CD8-positive, alpha-beta memory T cell (primary cell): ENCODE data around the gene TMEM63C. TPM values are rescaled to one million over a fixed set of nuclear protein-coding genes. Genes with fewer than 3 reads are reported as not detected.

Source experiments
- CTCF ChIA-PET: fragments of 350-600 bp; sonication (Branson Sonifier 250); formaldehyde crosslinking; loops from one replicate; lab custom pipeline; 2021; ENCODE audit warnings: antibody characterized with exemption; lab: Charles Lee
- POLR2A ChIA-PET: fragments of 350-600 bp; sonication (Branson Sonifier 250); formaldehyde crosslinking; loops from one replicate; lab custom pipeline; 2021; ENCODE audit warnings: antibody characterized with exemption; lab: Charles Lee
- DNase-seq, 5 donors: peaks; one replicate each; pipeline versions ENCODE4 v3.0.0 to v3.0.0-alpha.2; 2020 to 2022; ENCODE audit warnings: mixed read lengths in 1 of 5
- H3K27ac ChIP-seq: one replicate; pipeline ENCODE4 v1.7.0; 2013; ENCODE audit warnings: low read depth, mild to moderate bottlenecking, low read length, moderate library complexity
- H3K27me3 ChIP-seq: 2 replicates; pipeline ENCODE4 v1.7.0; 2013; ENCODE audit warnings: low read length, mild to moderate bottlenecking; ENCODE audit not compliant: insufficient read depth, poor library complexity, severe bottlenecking
- H3K36me3 ChIP-seq: 2 replicates; pipeline ENCODE4 v1.7.0; 2013; ENCODE audit warnings: mild to moderate bottlenecking, low read length, moderate library complexity; ENCODE audit not compliant: insufficient read depth
- H3K4me1 ChIP-seq: 2 replicates; pipeline ENCODE4 v1.7.0; 2013; ENCODE audit warnings: mild to moderate bottlenecking, low read length, moderate library complexity; ENCODE audit not compliant: insufficient read depth
- H3K4me3 ChIP-seq: 2 replicates; pipeline ENCODE4 v1.7.0; 2013; ENCODE audit warnings: mild to moderate bottlenecking, low read length
- H3K9me3 ChIP-seq: 2 replicates; pipeline ENCODE4 v1.7.0; 2013; ENCODE audit warnings: mild to moderate bottlenecking, low read length
- H3K27ac Mint-ChIP-seq, 8 donors: one replicate each; pipeline ENCODE4 v1.8.0; 2020 to 2021; ENCODE audit warnings: mixed read lengths in 8 of 8, mild to moderate bottlenecking in 6 of 8, inconsistent platforms in 3 of 8, moderate library complexity in 3 of 8
- H3K27me3 Mint-ChIP-seq, 2 donors: one replicate each; pipeline ENCODE4 v1.8.0; 2020 to 2021; ENCODE audit warnings: mixed read lengths in 2 of 2, mild to moderate bottlenecking in 1 of 2, moderate library complexity in 1 of 2
- H3K36me3 Mint-ChIP-seq, 3 donors: one replicate each; pipeline ENCODE4 v1.8.0; 2020 to 2021; ENCODE audit warnings: mixed read lengths in 3 of 3, inconsistent platforms in 1 of 3, mild to moderate bottlenecking in 1 of 3
- H3K4me1 Mint-ChIP-seq, 3 donors: one replicate each; pipeline ENCODE4 v1.8.0; 2020 to 2021; ENCODE audit warnings: mixed read lengths in 3 of 3, inconsistent platforms in 1 of 3, mild to moderate bottlenecking in 1 of 3
- H3K4me3 Mint-ChIP-seq, 7 donors: one replicate each; pipeline ENCODE4 v1.8.0; 2020 to 2021; ENCODE audit warnings: mixed read lengths in 7 of 7, mild to moderate bottlenecking in 6 of 7, moderate library complexity in 4 of 7, inconsistent platforms in 2 of 7
- H3K9me3 Mint-ChIP-seq, 5 donors: one replicate each; pipeline ENCODE4 v1.8.0; 2020 to 2022; ENCODE audit warnings: mixed read lengths in 5 of 5, mild to moderate bottlenecking in 3 of 5, moderate library complexity in 2 of 5, inconsistent platforms in 1 of 5
- polyA plus RNA-seq: library from polyadenylated mRNA; unstranded; fragments of 300-500 nt; fragmentation: Illumina TruSeq; gene quantifications from one replicate; pipeline ENCODE4 v1.2.3, GENCODE V29; 2021
- total RNA-seq, 2 experiments: library from RNA; stranded (reverse); gene quantifications; one replicate each; pipeline ENCODE4 v1.2.3, GENCODE V29; 2021

The TMEM63C gene
- total and polyA plus RNA-seq, 3 experiments from 2014 or later = 0.28 to 0.68 (median 0.64) TPM

- Histone ChIP-seq H3K4me1 (no peaks in the 10 kb centered on the region), H3K9me3 (no peaks in the 10 kb centered on the region), H3K27ac (no peak overlapping the region), H3K4me3 (no peak overlapping the region), H3K36me3 (no peaks in the 10 kb centered on the region), H3K27me3 (no peaks in the 10 kb centered on the region)
- DNase-seq = no peak
- Mint-ChIP-seq H3K27me3 (peaks cover 4 to 5% of the 10 kb centered on the region in 2 donors), H3K9me3 (no peaks in the 10 kb centered on the region), H3K27ac (no peak overlapping the region), H3K4me1 (peaks cover 0 to 6% (median 4%) of the 10 kb centered on the region in 3 donors), H3K4me3 (peak overlapping the region in 1 of 7 donors; percentile 70), H3K36me3 (no peaks in the 10 kb centered on the region)
- POLR2A ChIA-PET = no interaction called here
- CTCF ChIA-PET = no interaction called here
Measured at GRCh38 chr14:77222546-77223225, 41.1 kb downstream of the TMEM63C start.

DNA sequence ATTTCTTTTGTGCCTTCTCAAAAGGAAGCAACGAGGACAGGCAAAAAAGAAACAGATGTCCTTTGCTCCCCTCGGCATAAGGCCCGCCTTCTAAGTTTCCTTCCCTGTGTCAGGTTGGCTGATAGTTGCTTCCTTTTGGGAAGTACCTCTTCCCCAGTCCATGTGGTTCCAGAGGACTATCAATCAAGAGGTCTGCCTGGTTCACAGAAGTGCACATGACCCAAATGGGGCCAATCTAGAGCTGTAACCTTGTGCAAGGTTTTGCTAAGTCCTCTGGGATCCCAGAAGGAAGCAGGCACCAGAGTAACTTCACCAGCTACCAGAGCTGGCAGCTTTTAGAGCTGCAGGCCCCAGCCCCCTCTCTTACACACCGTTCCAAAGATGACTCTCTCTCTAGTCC, 42.6 kb downstream of the TMEM63C start:
- POLR2A ChIA-PET = no interaction called here
- Histone ChIP-seq H3K9me3 (no peaks in the 10 kb centered on the region), H3K4me3 (no peak overlapping the region), H3K36me3 (no peaks in the 10 kb centered on the region), H3K27me3 (no peaks in the 10 kb centered on the region), H3K27ac (no peak overlapping the region), H3K4me1 (no peaks in the 10 kb centered on the region)
- Mint-ChIP-seq H3K4me1 (peaks cover 0 to 6% (median 4%) of the 10 kb centered on the region in 3 donors), H3K9me3 (no peaks in the 10 kb centered on the region), H3K36me3 (no peaks in the 10 kb centered on the region), H3K27me3 (peaks cover 4 to 8% of the 10 kb centered on the region in 2 donors), H3K4me3 (no peak overlapping the region), H3K27ac (peak overlapping the region in 1 of 8 donors; percentile 70)
- CTCF ChIA-PET = no interaction called here
- no peak for DNase-seq

DNA sequence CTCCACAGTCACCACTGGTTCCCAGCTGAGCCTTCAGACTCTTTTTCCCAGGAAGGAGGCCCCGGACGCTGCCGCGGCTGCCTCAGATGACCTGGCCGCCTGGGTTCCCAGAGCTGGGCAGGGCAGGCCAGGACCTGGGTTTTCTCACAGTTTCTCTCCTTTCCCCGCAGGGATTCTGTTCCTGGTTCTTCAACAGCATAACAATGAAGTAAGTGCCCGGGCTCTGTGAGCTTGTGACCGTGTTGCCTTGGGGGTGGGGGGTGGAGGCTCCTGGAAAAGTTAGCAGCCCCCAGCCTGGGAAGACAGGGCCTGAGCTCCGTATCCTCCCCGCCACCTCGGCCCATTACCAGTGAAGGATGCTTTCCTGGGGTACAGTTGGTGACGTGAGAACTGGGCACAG, 43.7 kb downstream of the TMEM63C start:
- no peak for DNase-seq
- no peaks in the 10 kb centered on the region for H3K9me3 Mint-ChIP-seq
- POLR2A ChIA-PET = no interaction called here

GRCh38 chr14:77225892-77226557, 44.4 kb downstream of the TMEM63C start:
- Mint-ChIP-seq H3K4me3 (no peak overlapping the region), H3K4me1 (peaks cover 0 to 6% (median 4%) of the 10 kb centered on the region in 3 donors), H3K36me3 (no peaks in the 10 kb centered on the region), H3K27me3 (peaks cover 7 to 8% of the 10 kb centered on the region in 2 donors), H3K9me3 (no peaks in the 10 kb centered on the region), H3K27ac (no peak overlapping the region)
- no peak for DNase-seq
- ChIA-PET CTCF (no interaction called here), POLR2A (no interaction called here)
- H3K4me1 ChIP-seq = no peaks in the 10 kb centered on the region
- H3K9me3 ChIP-seq = no peaks in the 10 kb centered on the region
- no peaks in the 10 kb centered on the region for H3K36me3 ChIP-seq
- no peak overlapping the region for H3K27ac ChIP-seq
- no peak overlapping the region for H3K4me3 ChIP-seq
- H3K27me3 ChIP-seq = no peaks in the 10 kb centered on the region

More for the DNA sequence above, 43.7 kb downstream of the TMEM63C start:
- Mint-ChIP-seq H3K4me1 (peaks cover 0 to 6% (median 4%) of the 10 kb centered on the region in 3 donors), H3K4me3 (no peak overlapping the region), H3K27me3 (peaks cover 5 to 8% of the 10 kb centered on the region in 2 donors), H3K27ac (no peak overlapping the region), H3K36me3 (no peaks in the 10 kb centered on the region)
- Histone ChIP-seq H3K36me3 (no peaks in the 10 kb centered on the region), H3K27me3 (no peaks in the 10 kb centered on the region), H3K27ac (no peak overlapping the region), H3K9me3 (no peaks in the 10 kb centered on the region), H3K4me3 (no peak overlapping the region), H3K4me1 (no peaks in the 10 kb centered on the region)
- CTCF ChIA-PET = no interaction called here

DNA sequence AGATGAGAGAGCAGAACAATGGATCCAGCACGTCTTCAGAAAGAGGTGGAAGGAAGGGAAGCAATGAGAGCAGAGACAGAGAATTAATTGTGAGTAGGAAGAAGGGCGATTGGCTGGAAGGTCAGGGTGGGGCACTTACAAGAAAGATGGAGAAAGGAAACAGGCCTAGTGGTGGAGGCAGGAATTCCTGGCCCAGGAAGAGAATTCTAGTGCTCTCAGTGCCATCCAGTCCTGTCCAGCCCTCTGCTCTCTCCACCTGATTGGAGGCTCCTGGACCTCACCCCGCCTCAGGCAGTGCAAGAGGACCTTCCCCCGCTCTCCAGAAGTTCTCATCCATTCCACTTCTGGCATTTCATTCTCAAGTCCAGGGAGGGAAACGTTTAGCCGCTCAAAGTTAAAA, 46.5 kb downstream of the TMEM63C start:
- DNase-seq = no peak
- ChIA-PET POLR2A (no interaction called here), CTCF (no interaction called here)
- Histone ChIP-seq H3K27ac (no peak overlapping the region), H3K9me3 (no peaks in the 10 kb centered on the region), H3K36me3 (no peaks in the 10 kb centered on the region), H3K27me3 (no peaks in the 10 kb centered on the region), H3K4me1 (no peaks in the 10 kb centered on the region), H3K4me3 (no peak overlapping the region)
- H3K36me3 Mint-ChIP-seq = peaks cover 0 to 4% (median 0%) of the 10 kb centered on the region in 3 donors
- no peak overlapping the region for H3K27ac Mint-ChIP-seq
- H3K4me1 Mint-ChIP-seq = no peaks in the 10 kb centered on the region
- peaks cover 4 to 8% of the 10 kb centered on the region in 2 donors for H3K27me3 Mint-ChIP-seq
- H3K9me3 Mint-ChIP-seq = no peaks in the 10 kb centered on the region
- H3K4me3 Mint-ChIP-seq = no peak overlapping the region

GRCh38 chr14:77230914-77231313, 49.3 kb downstream of the TMEM63C start:
- H3K27me3 Mint-ChIP-seq = peaks cover 3 to 11% of the 10 kb centered on the region in 2 donors
- H3K9me3 Mint-ChIP-seq = no peaks in the 10 kb centered on the region
- CTCF ChIA-PET = no interaction called here
- DNase-seq = no peak
- H3K36me3 Mint-ChIP-seq = peaks cover 0 to 4% (median 0%) of the 10 kb centered on the region in 3 donors
- POLR2A ChIA-PET = no interaction called here
- no peaks in the 10 kb centered on the region for H3K9me3 ChIP-seq
- H3K4me1 Mint-ChIP-seq = no peaks in the 10 kb centered on the region
- no peak overlapping the region for H3K27ac ChIP-seq
- H3K4me1 ChIP-seq = no peaks in the 10 kb centered on the region
- H3K4me3 ChIP-seq = no peak overlapping the region
- no peak overlapping the region for H3K4me3 Mint-ChIP-seq
- no peaks in the 10 kb centered on the region for H3K27me3 ChIP-seq
- no peak overlapping the region for H3K27ac Mint-ChIP-seq
- no peaks in the 10 kb centered on the region for H3K36me3 ChIP-seq

DNA sequence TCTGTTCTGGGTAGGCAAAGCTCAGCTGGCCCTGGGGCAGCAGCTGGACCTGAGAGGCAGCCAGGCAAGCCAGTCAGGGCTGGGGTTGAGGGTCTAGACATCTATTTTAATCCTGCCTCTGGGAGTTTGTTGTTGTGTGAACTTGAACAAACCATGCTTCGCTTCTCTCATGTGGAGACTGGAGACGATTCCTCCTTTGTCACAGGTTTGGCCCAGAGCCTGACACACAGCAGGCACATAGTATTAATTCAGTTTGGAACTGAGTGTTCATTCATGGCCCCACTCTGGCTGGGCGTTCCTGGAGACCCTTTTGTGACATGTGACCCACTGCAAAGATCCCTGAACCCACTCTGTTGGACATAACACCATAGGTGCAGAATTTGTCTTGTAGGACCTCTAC, 50.1 kb downstream of the TMEM63C start:
- H3K4me3 Mint-ChIP-seq = no peak overlapping the region
- peaks cover 0 to 4% (median 0%) of the 10 kb centered on the region in 3 donors for H3K36me3 Mint-ChIP-seq
- no peaks in the 10 kb centered on the region for H3K4me1 ChIP-seq
- POLR2A ChIA-PET = no interaction called here
- H3K4me1 Mint-ChIP-seq = no peaks in the 10 kb centered on the region
- H3K27ac ChIP-seq = no peak overlapping the region
- CTCF ChIA-PET = no interaction called here
- peaks cover 3 to 11% of the 10 kb centered on the region in 2 donors for H3K27me3 Mint-ChIP-seq
- H3K27ac Mint-ChIP-seq = no peak overlapping the region
- DNase-seq = no peak
- no peaks in the 10 kb centered on the region for H3K9me3 ChIP-seq
- no peaks in the 10 kb centered on the region for H3K9me3 Mint-ChIP-seq
- no peaks in the 10 kb centered on the region for H3K27me3 ChIP-seq
- no peaks in the 10 kb centered on the region for H3K36me3 ChIP-seq
- H3K4me3 ChIP-seq = no peak overlapping the region

- no peaks in the 10 kb centered on the region for H3K4me1 ChIP-seq
- DNase-seq = no peak
- H3K27ac ChIP-seq = no peak overlapping the region
- Mint-ChIP-seq H3K4me1 (no peaks in the 10 kb centered on the region), H3K9me3 (no peaks in the 10 kb centered on the region), H3K36me3 (no peaks in the 10 kb centered on the region), H3K4me3 (no peak overlapping the region), H3K27ac (no peak overlapping the region), H3K27me3 (peaks cover 1 to 6% of the 10 kb centered on the region in 2 donors)
- no peak overlapping the region for H3K4me3 ChIP-seq
- ChIA-PET POLR2A (no interaction called here), CTCF (no interaction called here)
- no peaks in the 10 kb centered on the region for H3K36me3 ChIP-seq
- no peaks in the 10 kb centered on the region for H3K27me3 ChIP-seq
- no peaks in the 10 kb centered on the region for H3K9me3 ChIP-seq
Measured at GRCh38 chr14:77236814-77237213, 55.2 kb downstream of the TMEM63C start.
